PC-3 (cell line): Measurements from ENCODE around the gene SCNN1B. TPM values are rescaled to one million over a fixed set of nuclear protein-coding genes. Genes with fewer than 3 reads are reported as not detected.

ENCODE experiments used
- ATAC-seq: fragments of 200-7000 bp; cut with Tn5 transposase; 2 replicates; pipeline ENCODE4 v1.9.1; 2020; ENCODE audit warnings: mild to moderate bottlenecking, moderate library complexity
- BruUV-seq: library from RNA; stranded (reverse); fragments of 400-500 nt; replicated peaks from 2 replicates; lab custom pipeline; 2021; lab: Mats Ljungman, UMichigan
- CTCF ChIA-PET: fragments of 300-600 bp; sonication (Branson Sonifier 250); formaldehyde crosslinking; loops from one replicate; lab custom pipeline; 2022; ENCODE audit warnings: antibody characterized with exemption; lab: Charles Lee
- POLR2A ChIA-PET: fragments of 300-600 bp; sonication (Branson Sonifier 250); formaldehyde crosslinking; loops from one replicate; lab custom pipeline; 2022; ENCODE audit warnings: antibody characterized with exemption; ENCODE audit not compliant: unreplicated experiment; lab: Charles Lee
- DNase-seq: peaks from one replicate; pipeline ENCODE4 v3.0.0-alpha.2; 2015
- H2AFZ ChIP-seq: fragments of 300-600 bp; sonication (generic); 2 replicates; pipeline ENCODE4 v1.6.0; 2016; ENCODE audit warnings: antibody characterized with exemption, low read length
- H3F3A ChIP-seq: fragments of 300-600 bp; sonication (generic); one replicate; pipeline ENCODE4 v1.6.0; 2017; ENCODE audit warnings: antibody characterized with exemption, low read length, control low read depth, mild to moderate bottlenecking; ENCODE audit not compliant: unreplicated experiment
- H3K27ac ChIP-seq: fragments of 300-600 bp; sonication (generic); 2 replicates; pipeline ENCODE4 v1.5.1; 2016; ENCODE audit warnings: mild to moderate bottlenecking, low read length
- H3K27me3 ChIP-seq: fragments of 300-600 bp; sonication (generic); 2 replicates; pipeline ENCODE4 v1.6.1; 2016; ENCODE audit warnings: low read length, mixed read lengths
- H3K36me3 ChIP-seq: fragments of 300-600 bp; sonication (generic); 2 replicates; pipeline ENCODE4 v1.6.1; 2016; ENCODE audit warnings: low read depth, mixed run types, low read length, mixed read lengths
- H3K4me1 ChIP-seq: fragments of 300-600 bp; sonication (generic); 2 replicates; pipeline ENCODE4 v1.5.1; 2016; ENCODE audit warnings: low read length; ENCODE audit not compliant: insufficient read depth
- H3K4me2 ChIP-seq: fragments of 300-600 bp; sonication (generic); 2 replicates; pipeline ENCODE4 v1.6.0; 2016; ENCODE audit warnings: low read length
- H3K4me3 ChIP-seq: fragments of 300-600 bp; sonication (generic); 2 replicates; pipeline ENCODE4 v1.5.1; 2016; ENCODE audit warnings: mild to moderate bottlenecking, low read length, mixed read lengths
- H3K79me2 ChIP-seq: fragments of 300-600 bp; sonication (generic); 2 replicates; pipeline ENCODE4 v1.6.1; 2017; ENCODE audit warnings: low read length, mixed read lengths
- H3K9ac ChIP-seq: fragments of 300-600 bp; sonication (generic); 2 replicates; pipeline ENCODE4 v1.6.0; 2016; ENCODE audit warnings: mild to moderate bottlenecking, low read length
- H3K9me2 ChIP-seq: fragments of 300-600 bp; sonication (generic); replicated peaks from 2 replicates; pipeline ENCODE4 v1.6.1; 2016; ENCODE audit warnings: mixed run types, low read length, mixed read lengths
- H3K9me3 ChIP-seq: fragments of 300-600 bp; sonication (generic); 2 replicates; pipeline ENCODE4 v1.6.1; 2016; ENCODE audit warnings: low read length, mixed read lengths
- H4K20me1 ChIP-seq: fragments of 300-600 bp; sonication (generic); 2 replicates; pipeline ENCODE4 v1.6.1; 2016; ENCODE audit warnings: low read length, mixed read lengths
- CTCF ChIP-seq: fragments of 300-600 bp; sonication (generic); conservative IDR thresholded peaks from 2 replicates; pipeline ENCODE4 v1.5.1; 2017; ENCODE audit warnings: antibody characterized with exemption, low read depth, mild to moderate bottlenecking, low read length
- EZH2 ChIP-seq: fragments of 300-600 bp; sonication (generic); IDR thresholded peaks from one replicate; pipeline ENCODE4 v1.6.1; 2017; ENCODE audit warnings: antibody characterized with exemption, mild to moderate bottlenecking, low read length; ENCODE audit not compliant: unreplicated experiment
- EZH2phosphoT487 ChIP-seq: fragments of 300-600 bp; sonication (generic); IDR thresholded peaks from 2 replicates; pipeline ENCODE4 v1.6.1; 2018; ENCODE audit warnings: mild to moderate bottlenecking, antibody characterized with exemption, low read length, borderline replicate concordance
- intact Hi-C: fragments of 100-400 bp; cut with micrococcal nuclease; formaldehyde crosslinking; loops from 2 replicates; pipeline ENCODE4 v1.9.0; 2023
- total RNA-seq: library from RNA; depleted of rRNA; stranded (reverse); fragments of >200 nt; gene quantifications from 2 replicates; pipeline ENCODE4 v1.2.3, GENCODE V29; 2014

SCNN1B gene
- total RNA-seq, 1 experiment from 2014 or later: 4.1 TPM

- CTCF ChIA-PET: no interaction called here
These were observed 65.5 kb downstream of the SCNN1B start for GRCh38 chr16:23367564-23367963.

GRCh38 chr16:23367988-23368387 lies 65.9 kb downstream of the SCNN1B start:
- H3K9me2 ChIP-seq: no peaks in the 10 kb centered on the region
- DNase-seq: no peak
- BruUV-seq: no TSS peak
- H3K9me3 ChIP-seq: no peaks in the 10 kb centered on the region
- H3K36me3 ChIP-seq: no peaks in the 10 kb centered on the region
- intact Hi-C loops: loop anchor here (10.0 kb wide), 1 partner anchor 53 kb away; no protein-coding TSS in a partner anchor
- peaks cover 25% of the 10 kb centered on the region for H3K4me1 ChIP-seq
- H2AFZ ChIP-seq: no peak overlapping the region
- H3K4me2 ChIP-seq: peak overlapping the region; percentile 77
- TF ChIP-seq EZH2: no peak
- no peak for TF ChIP-seq CTCF
- no peak for TF ChIP-seq EZH2phosphoT487
- CTCF ChIA-PET: no interaction called here
- no peaks in the 10 kb centered on the region for H4K20me1 ChIP-seq
- no peaks in the 10 kb centered on the region for H3K79me2 ChIP-seq
- H3K27me3 ChIP-seq: no peaks in the 10 kb centered on the region
- 0 out of 2 replicates have a peak overlapping the region, but pooled peaks have one; percentile 20 for H3K27ac ChIP-seq
- no peaks in the 10 kb centered on the region for H3F3A ChIP-seq
- H3K4me3 ChIP-seq: no peak overlapping the region
- POLR2A ChIA-PET: no interaction called here
- H3K9ac ChIP-seq: no peak overlapping the region
- ATAC-seq: no peak

More at GRCh38 chr16:23367564-23367963, 65.5 kb downstream of the SCNN1B start:
- no peak overlapping the region for H3K4me3 ChIP-seq
- DNase-seq (no peak), ATAC-seq (no peak)
- H3K36me3 ChIP-seq: no peaks in the 10 kb centered on the region
- H4K20me1 ChIP-seq: no peaks in the 10 kb centered on the region
- TF ChIP-seq CTCF: no peak
- H3K4me1 ChIP-seq: peaks cover 29% of the 10 kb centered on the region
- H3K9me3 ChIP-seq: no peaks in the 10 kb centered on the region
- H3K9ac ChIP-seq: no peak overlapping the region
- no peaks in the 10 kb centered on the region for H3K27me3 ChIP-seq
- no peak overlapping the region for H3K4me2 ChIP-seq
- BruUV-seq: no TSS peak
- H2AFZ ChIP-seq: no peak overlapping the region
- intact Hi-C loops: loop anchor here (10.0 kb wide), 1 partner anchor 53 kb away; no protein-coding TSS in a partner anchor
- no peak overlapping the region for H3K27ac ChIP-seq
- H3K9me2 ChIP-seq: no peaks in the 10 kb centered on the region
- POLR2A ChIA-PET: no interaction called here
- H3K79me2 ChIP-seq: no peaks in the 10 kb centered on the region
- no peaks in the 10 kb centered on the region for H3F3A ChIP-seq

- Histone ChIP-seq H3K27ac (0 out of 2 replicates have a peak overlapping the region, but pooled peaks have one; percentile 20), H3K9ac (no peak overlapping the region), H3K4me1 (peaks cover 25% of the 10 kb centered on the region), H3K9me3 (no peaks in the 10 kb centered on the region), H3K4me3 (no peak overlapping the region), H3K4me2 (peak overlapping the region; percentile 77), H3K27me3 (no peaks in the 10 kb centered on the region), H3K79me2 (no peaks in the 10 kb centered on the region), H3K9me2 (no peaks in the 10 kb centered on the region), H3K36me3 (no peaks in the 10 kb centered on the region), H2AFZ (no peak overlapping the region), H4K20me1 (no peaks in the 10 kb centered on the region), H3F3A (no peaks in the 10 kb centered on the region)
- peak; percentile 81 for DNase-seq
- BruUV-seq: no TSS peak
- ATAC-seq: peak; percentile 96
- intact Hi-C loops: loop anchor here (10.0 kb wide), 1 partner anchor 54 kb away; no protein-coding TSS in a partner anchor
- ChIA-PET POLR2A (no interaction called here), CTCF (interaction anchor here (0.6 kb wide), 1 partner anchor 77 kb away, joined by 4 read pairs; no protein-coding TSS in a partner anchor)
- TF ChIP-seq EZH2phosphoT487: no peak
- TF ChIP-seq EZH2: no peak
- TF ChIP-seq CTCF: no peak
These were observed 66.4 kb downstream of the SCNN1B start for GRCh38 chr16:23368469-23368868.
